ENCODE data around the gene TNNT3.

DNA sequence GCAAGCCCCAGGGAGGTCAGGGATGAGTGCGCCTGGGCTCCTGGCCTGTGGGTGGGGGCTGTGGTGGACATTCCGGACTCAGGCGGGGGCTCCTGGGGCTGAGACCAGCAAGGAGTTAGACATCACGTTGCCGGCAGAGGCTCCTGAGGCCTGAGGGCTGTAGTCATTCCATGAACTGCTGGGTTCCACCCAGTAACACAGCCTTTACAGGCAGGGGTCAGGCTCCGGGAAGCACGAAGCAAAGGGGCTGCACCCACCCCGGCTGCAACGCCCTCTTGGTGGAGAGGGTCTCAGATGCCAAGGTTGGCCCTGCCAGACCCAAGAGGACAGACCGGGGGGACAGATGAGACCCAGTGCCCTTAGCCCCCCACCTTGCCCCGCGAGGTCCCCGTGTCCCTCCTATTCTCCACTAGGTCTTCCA lies 9.0 kb downstream of the TNNT3 start:
- TF ChIP-seq, protein P1, sequence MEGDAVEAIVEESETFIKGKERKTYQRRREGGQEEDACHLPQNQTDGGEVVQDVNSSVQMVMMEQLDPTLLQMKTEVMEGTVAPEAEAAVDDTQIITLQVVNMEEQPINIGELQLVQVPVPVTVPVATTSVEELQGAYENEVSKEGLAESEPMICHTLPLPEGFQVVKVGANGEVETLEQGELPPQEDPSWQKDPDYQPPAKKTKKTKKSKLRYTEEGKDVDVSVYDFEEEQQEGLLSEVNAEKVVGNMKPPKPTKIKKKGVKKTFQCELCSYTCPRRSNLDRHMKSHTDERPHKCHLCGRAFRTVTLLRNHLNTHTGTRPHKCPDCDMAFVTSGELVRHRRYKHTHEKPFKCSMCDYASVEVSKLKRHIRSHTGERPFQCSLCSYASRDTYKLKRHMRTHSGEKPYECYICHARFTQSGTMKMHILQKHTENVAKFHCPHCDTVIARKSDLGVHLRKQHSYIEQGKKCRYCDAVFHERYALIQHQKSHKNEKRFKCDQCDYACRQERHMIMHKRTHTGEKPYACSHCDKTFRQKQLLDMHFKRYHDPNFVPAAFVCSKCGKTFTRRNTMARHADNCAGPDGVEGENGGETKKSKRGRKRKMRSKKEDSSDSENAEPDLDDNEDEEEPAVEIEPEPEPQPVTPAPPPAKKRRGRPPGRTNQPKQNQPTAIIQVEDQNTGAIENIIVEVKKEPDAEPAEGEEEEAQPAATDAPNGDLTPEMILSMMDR (IDR thresholded peaks at IDR 0.05) = no peak
- TF ChIP-seq POLR2AphosphoS5 (IDR thresholded peaks at IDR 0.05) (no peak), POLR2A (IDR thresholded peaks at IDR 0.05) (no peak)
